Mesothelial cell of epicardium (in vitro differentiated cells): ENCODE data around the gene CFAP46. TPM values are rescaled to one million over a fixed set of nuclear protein-coding genes. Genes with fewer than 3 reads are reported as not detected.

Experiments
- DNase-seq, 2 experiments: peaks; one replicate each; pipeline ENCODE4 v3.0.0; 2021; ENCODE audit warnings: low spot score in 2 of 2; ENCODE audit not compliant: unreplicated experiment in 2 of 2
- H3K27ac Mint-ChIP-seq: 2 replicates; pipeline ENCODE4 v1.8.0; 2021; ENCODE audit warnings: mixed read lengths
- H3K27me3 Mint-ChIP-seq: 2 replicates; pipeline ENCODE4 v1.8.0; 2021; ENCODE audit warnings: low read depth, mixed read lengths
- H3K36me3 Mint-ChIP-seq: 2 replicates; pipeline ENCODE4 v1.8.0; 2021; ENCODE audit warnings: mixed read lengths
- H3K4me1 Mint-ChIP-seq: 2 replicates; pipeline ENCODE4 v1.8.0; 2021; ENCODE audit warnings: mixed read lengths
- H3K4me3 Mint-ChIP-seq: 2 replicates; pipeline ENCODE4 v1.8.0; 2021; ENCODE audit warnings: mild to moderate bottlenecking, moderate library complexity, mixed read lengths
- H3K9me3 Mint-ChIP-seq: 2 replicates; pipeline ENCODE4 v1.8.0; 2021; ENCODE audit warnings: mixed read lengths
- CTCF ChIP-seq: fragments of 200-600 bp; sonication (generic); IDR thresholded peaks from one replicate; pipeline ENCODE4 v1.5.0; 2021; ENCODE audit warnings: antibody characterized with exemption; ENCODE audit not compliant: unreplicated experiment
- total RNA-seq: library from RNA; stranded (reverse); gene quantifications from 3 replicates; pipeline ENCODE4 v1.2.1, GENCODE V29; 2021

CFAP46 gene
- total RNA-seq, 1 donor from 2014 or later, result 3.1 TPM

- H3K27ac Mint-ChIP-seq, result no peak overlapping the region
- peak in 1 of 2 experiments; percentile 19 for DNase-seq
- H3K9me3 Mint-ChIP-seq, result peaks cover 6% of the 10 kb centered on the region
- H3K4me3 Mint-ChIP-seq, result no peak overlapping the region
- H3K4me1 Mint-ChIP-seq, result peaks cover 16% of the 10 kb centered on the region
- H3K27me3 Mint-ChIP-seq, result peaks cover 14% of the 10 kb centered on the region
- H3K36me3 Mint-ChIP-seq, result no peaks in the 10 kb centered on the region
- no peak for TF ChIP-seq CTCF
Observed at GRCh38 chr10:132861116-132861691, 81.2 kb downstream of the CFAP46 start.

- Mint-ChIP-seq H3K36me3 (no peaks in the 10 kb centered on the region), H3K4me3 (no peak overlapping the region), H3K9me3 (peaks cover 11% of the 10 kb centered on the region), H3K27me3 (peaks cover 20% of the 10 kb centered on the region), H3K4me1 (peaks cover 16% of the 10 kb centered on the region), H3K27ac (no peak overlapping the region)
- DNase-seq, result peak in 1 of 2 experiments; percentile 3
- TF ChIP-seq CTCF, result no peak
Observed at GRCh38 chr10:132860532-132860931, 81.8 kb downstream of the CFAP46 start.

DNA sequence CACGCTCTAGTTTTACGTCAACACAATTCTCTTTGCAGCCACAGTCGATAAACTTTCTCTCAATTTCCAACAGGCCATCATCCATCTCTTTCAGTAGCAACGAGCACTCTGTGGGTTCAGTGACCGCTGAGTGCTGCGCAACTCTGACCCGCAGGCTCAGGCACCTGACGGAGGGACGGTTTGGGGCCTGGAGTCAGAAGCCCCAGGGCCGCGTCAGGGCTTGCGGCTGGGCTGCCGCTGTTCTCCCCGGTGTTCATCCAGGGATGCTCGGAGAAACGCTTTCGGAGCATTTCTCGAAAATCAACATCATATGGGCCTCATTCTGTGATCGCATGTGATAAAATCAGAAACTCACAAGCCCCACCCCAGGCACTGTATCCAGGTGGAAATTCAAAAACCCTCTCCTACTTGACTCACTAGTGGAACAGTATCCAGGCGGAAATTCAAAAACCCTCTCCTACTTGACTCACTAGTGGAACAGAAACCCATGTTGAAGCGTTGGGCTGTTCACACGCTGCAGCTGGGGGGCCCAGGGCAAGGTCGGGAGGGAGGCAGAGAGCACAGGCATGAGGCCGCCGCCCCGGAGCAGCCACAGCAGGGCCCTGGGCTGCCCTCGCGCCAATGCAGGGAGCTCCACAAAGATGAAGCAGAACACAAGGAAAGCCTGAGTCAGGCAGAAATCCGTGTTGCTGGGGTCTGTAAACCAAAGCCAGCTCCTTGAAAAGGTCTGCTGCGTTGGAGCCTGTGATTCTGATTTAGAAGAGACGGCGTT lies 83.1 kb downstream of the CFAP46 start:
- Mint-ChIP-seq H3K9me3 (peaks cover 13% of the 10 kb centered on the region), H3K27ac (no peak overlapping the region), H3K36me3 (no peaks in the 10 kb centered on the region), H3K27me3 (peaks cover 30% of the 10 kb centered on the region), H3K4me3 (no peak overlapping the region), H3K4me1 (peaks cover 16% of the 10 kb centered on the region)
- no peak for TF ChIP-seq CTCF
- peak in 1 of 2 experiments; percentile 5 for DNase-seq

DNA sequence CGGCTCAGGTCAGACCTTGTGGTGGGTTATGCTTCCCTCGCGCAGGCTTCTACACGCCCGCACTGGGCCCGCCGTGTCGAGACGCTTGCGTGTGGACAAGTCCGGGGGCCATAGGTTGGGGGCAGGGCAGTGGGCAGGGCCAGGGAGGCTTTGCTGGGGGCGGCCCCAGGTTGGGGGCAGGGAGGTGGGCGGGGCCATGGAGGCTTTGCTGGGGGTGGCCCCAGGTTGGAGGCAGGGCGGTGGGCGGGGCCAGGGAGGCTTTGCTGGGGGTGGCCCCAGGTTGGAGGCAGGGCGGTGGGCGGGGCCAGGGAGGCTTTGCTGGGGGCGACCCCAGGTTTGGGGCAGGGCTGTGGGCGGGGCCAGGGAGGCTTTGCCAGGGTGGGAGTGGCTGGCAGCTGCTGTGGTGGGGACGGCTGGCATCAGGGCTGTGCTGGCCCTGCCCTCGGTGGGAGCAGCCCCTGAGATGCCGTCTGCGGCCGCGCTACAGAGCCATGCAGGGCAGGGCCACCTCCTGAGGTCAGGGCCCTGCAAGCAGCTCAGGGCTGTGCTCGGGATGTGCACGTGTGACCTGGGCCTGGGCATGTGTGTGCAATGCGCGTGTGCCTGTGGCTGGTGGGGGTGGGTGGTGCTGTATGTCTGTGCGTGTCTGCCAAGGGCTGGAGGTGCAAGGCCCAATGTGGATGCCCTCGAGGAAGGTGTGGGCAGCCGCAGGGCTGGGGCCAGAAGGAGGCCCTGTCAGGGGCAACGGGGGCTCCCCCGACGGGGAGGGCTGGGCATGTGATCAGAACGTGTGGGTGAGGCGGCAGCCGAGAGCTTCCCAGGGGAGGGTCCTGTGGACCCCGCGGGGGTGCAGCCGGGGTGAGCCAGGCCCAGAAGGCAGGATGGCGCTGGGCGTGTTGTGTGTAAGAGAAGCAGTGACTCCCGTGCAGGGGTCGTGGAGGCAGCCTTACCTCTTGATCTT lies 84.0 kb downstream of the CFAP46 start:
- Mint-ChIP-seq H3K27me3 (peaks cover 34% of the 10 kb centered on the region), H3K27ac (no peak overlapping the region)
- peak in 1 of 2 experiments; percentile 19 for DNase-seq

More for the DNA sequence above, 84.0 kb downstream of the CFAP46 start:
- peaks cover 10% of the 10 kb centered on the region for H3K4me1 Mint-ChIP-seq
- H3K36me3 Mint-ChIP-seq, result no peaks in the 10 kb centered on the region
- H3K4me3 Mint-ChIP-seq, result no peak overlapping the region
- no peak for TF ChIP-seq CTCF
- H3K9me3 Mint-ChIP-seq, result peaks cover 19% of the 10 kb centered on the region
